ENCODE results near the gene PABPN1. TPM values are rescaled to one million over a fixed set of nuclear protein-coding genes. Genes with fewer than 3 reads are reported as not detected.

The PABPN1 gene
- total RNA-seq, 1 experiment from 2014 or later, result 184 TPM

DNA sequence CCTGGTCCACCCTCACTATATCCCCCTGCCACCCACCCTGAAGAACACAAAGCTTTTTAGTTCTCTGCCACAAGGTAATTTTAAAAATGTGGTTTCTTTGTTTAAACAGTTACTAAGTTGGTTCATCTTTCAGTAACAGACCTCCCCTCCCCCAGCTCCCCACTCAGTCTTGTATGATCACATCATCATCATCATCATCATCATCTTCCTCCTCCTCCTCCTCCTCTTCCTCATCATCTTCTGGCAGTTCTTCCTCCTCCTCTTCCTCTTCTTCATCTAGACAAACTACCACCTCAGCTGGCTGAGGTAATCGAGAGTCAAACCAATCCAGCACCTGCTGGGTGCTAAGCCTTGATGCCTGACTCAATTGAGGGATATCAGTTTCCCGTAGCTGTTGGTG, 45.8 kb upstream of the PABPN1 start:
- Histone ChIP-seq H4K20me1 (ENCODE audit: insufficient read depth) (no peaks in the 10 kb centered on the region), H3K4me2 (ENCODE audit: low read length) (no peak overlapping the region), H3K79me2 (ENCODE audit: insufficient read depth, low read length) (no peaks in the 10 kb centered on the region), H3K36me3 (ENCODE audit: control insufficient read depth in 1 of 2, insufficient read depth in 2 of 2, low read length in 2 of 2) (no peaks in the 10 kb centered on the region; a peak in 1 of 4 replicates), H3K9me2 (ENCODE audit: insufficient read depth) (no peaks in the 10 kb centered on the region), H3K4me3 (replicated peaks in 1 of 2; ENCODE audit: low read depth in 1 of 2, low read length in 2 of 2) (no peak overlapping the region), H2AFZ (ENCODE audit: low read depth, low read length, poor library complexity, severe bottlenecking) (no peak overlapping the region), H3K27me3 (ENCODE audit: insufficient read depth, low read length) (no peaks in the 10 kb centered on the region), H3K27ac (ENCODE audit: low read depth, low read length) (no peak overlapping the region), H3K9me3 (ENCODE audit: control insufficient read depth in 1 of 2, insufficient read depth in 1 of 2, low read depth in 1 of 2, low read length in 2 of 2) (no peaks in the 10 kb centered on the region), H3K9ac (ENCODE audit: low read length) (no peak overlapping the region), H3K4me1 (ENCODE audit: control insufficient read depth in 1 of 2, insufficient read depth in 2 of 2, low read length in 2 of 2) (peaks cover 3 to 23% of the 10 kb centered on the region in 2 experiments; a peak in 2 of 4 replicates)
- ChIA-PET RAD21 (ENCODE audit: low non-redundant PET in 1 of 2, low total read pairs in 2 of 2, uncharacterized antibody in 2 of 2, unreplicated experiment in 2 of 2) (no interaction called here), CTCF (no interaction called here), POLR2A (no interaction called here)
- no TSS peak for BruUV-seq (replicated peaks)
- ATAC-seq, result no peak
- intact Hi-C loops (cut with micrococcal nuclease), result no loop called here
- DNase-seq (ENCODE audit: low read depth, low spot score), result no peak
- TF ChIP-seq ZFX (IDR thresholded peaks at IDR 0.05) (no peak), TCF7L2 (IDR thresholded peaks at IDR 0.05; ENCODE audit: borderline replicate concordance, extremely low read depth, insufficient read depth, insufficient read length) (no peak), RAD21 (IDR thresholded peaks at IDR 0.05; ENCODE audit: low read depth) (no peak), YY1 (IDR thresholded peaks at IDR 0.05; ENCODE audit: extremely low read depth, insufficient replicate concordance, low read depth, low read length) (no peak), CEBPB (IDR thresholded peaks at IDR 0.05; ENCODE audit: low read depth) (no peak), EZH2 (IDR thresholded peaks at IDR 0.05) (no peak), JUND (IDR thresholded peaks at IDR 0.05) (no peak), EGR1 (IDR thresholded peaks at IDR 0.05; ENCODE audit: low read depth) (no peak), EZH2phosphoT487 (IDR thresholded peaks at IDR 0.05; ENCODE audit: borderline replicate concordance) (no peak), ELF1 (IDR thresholded peaks at IDR 0.05; ENCODE audit: borderline replicate concordance, low read depth) (no peak), ZNF274 (IDR thresholded peaks at IDR 0.05; ENCODE audit: low read depth, low read length) (no peak)
- TF ChIP-seq, protein P1, sequence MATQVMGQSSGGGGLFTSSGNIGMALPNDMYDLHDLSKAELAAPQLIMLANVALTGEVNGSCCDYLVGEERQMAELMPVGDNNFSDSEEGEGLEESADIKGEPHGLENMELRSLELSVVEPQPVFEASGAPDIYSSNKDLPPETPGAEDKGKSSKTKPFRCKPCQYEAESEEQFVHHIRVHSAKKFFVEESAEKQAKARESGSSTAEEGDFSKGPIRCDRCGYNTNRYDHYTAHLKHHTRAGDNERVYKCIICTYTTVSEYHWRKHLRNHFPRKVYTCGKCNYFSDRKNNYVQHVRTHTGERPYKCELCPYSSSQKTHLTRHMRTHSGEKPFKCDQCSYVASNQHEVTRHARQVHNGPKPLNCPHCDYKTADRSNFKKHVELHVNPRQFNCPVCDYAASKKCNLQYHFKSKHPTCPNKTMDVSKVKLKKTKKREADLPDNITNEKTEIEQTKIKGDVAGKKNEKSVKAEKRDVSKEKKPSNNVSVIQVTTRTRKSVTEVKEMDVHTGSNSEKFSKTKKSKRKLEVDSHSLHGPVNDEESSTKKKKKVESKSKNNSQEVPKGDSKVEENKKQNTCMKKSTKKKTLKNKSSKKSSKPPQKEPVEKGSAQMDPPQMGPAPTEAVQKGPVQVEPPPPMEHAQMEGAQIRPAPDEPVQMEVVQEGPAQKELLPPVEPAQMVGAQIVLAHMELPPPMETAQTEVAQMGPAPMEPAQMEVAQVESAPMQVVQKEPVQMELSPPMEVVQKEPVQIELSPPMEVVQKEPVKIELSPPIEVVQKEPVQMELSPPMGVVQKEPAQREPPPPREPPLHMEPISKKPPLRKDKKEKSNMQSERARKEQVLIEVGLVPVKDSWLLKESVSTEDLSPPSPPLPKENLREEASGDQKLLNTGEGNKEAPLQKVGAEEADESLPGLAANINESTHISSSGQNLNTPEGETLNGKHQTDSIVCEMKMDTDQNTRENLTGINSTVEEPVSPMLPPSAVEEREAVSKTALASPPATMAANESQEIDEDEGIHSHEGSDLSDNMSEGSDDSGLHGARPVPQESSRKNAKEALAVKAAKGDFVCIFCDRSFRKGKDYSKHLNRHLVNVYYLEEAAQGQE (IDR thresholded peaks at IDR 0.05; ENCODE audit: low read depth), result no peak
- TF ChIP-seq, protein P2, sequence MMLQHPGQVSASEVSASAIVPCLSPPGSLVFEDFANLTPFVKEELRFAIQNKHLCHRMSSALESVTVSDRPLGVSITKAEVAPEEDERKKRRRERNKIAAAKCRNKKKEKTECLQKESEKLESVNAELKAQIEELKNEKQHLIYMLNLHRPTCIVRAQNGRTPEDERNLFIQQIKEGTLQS (IDR thresholded peaks at IDR 0.05), result no peak
- TF ChIP-seq, protein P3, sequence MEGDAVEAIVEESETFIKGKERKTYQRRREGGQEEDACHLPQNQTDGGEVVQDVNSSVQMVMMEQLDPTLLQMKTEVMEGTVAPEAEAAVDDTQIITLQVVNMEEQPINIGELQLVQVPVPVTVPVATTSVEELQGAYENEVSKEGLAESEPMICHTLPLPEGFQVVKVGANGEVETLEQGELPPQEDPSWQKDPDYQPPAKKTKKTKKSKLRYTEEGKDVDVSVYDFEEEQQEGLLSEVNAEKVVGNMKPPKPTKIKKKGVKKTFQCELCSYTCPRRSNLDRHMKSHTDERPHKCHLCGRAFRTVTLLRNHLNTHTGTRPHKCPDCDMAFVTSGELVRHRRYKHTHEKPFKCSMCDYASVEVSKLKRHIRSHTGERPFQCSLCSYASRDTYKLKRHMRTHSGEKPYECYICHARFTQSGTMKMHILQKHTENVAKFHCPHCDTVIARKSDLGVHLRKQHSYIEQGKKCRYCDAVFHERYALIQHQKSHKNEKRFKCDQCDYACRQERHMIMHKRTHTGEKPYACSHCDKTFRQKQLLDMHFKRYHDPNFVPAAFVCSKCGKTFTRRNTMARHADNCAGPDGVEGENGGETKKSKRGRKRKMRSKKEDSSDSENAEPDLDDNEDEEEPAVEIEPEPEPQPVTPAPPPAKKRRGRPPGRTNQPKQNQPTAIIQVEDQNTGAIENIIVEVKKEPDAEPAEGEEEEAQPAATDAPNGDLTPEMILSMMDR (IDR thresholded peaks at IDR 0.05 in 2 of 3, conservative IDR thresholded peaks at IDR 0.05 in 1 of 3; ENCODE audit: borderline replicate concordance in 1 of 3, insufficient read depth in 1 of 3, low read depth in 2 of 3, low read length in 2 of 3), result no peak
